Measurements from ENCODE around the gene SLAMF1.

The SLAMF1 gene

DNA sequence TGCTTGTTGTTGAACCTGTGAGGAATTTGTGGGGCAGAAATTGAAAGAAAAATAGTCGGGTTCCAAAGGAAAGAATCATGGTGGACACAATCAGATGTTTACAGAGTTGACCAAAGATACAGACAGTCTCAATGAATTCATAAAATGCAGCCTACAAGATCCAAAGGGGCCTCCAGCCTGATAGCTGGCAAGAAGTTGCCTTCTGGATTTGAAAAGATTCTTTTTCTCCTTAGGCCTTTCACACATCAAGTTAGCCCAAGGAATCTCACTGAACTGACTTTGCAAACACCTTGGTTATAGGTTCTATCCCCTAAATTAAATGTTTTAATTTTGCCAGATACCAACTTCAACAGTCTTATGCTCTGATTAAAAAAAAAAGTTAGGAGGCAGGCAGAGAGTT lies 21.5 kb downstream of the SLAMF1 start:
- ATAC-seq (no peak), DNase-seq (no peak)

DNA sequence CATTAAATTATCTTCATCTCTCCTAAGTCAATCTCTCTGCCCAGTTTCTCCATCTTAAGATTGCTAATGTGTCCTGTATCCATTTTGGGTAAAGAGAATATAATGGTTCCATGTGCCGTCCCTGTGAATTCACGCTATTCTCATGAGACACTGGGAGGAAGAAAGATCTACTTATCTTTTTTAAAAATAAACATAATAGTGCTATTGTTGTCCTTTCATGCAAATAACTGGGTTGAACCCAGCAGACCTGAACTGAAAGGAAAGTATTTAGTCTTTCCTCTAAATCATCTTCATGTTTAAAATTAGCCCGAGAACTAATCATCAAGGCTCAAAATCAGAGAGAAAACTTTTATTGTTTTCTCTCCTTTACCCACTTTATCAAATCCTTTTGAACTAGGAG lies 22.4 kb downstream of the SLAMF1 start:
- ATAC-seq: no peak
- no peak for DNase-seq

DNA sequence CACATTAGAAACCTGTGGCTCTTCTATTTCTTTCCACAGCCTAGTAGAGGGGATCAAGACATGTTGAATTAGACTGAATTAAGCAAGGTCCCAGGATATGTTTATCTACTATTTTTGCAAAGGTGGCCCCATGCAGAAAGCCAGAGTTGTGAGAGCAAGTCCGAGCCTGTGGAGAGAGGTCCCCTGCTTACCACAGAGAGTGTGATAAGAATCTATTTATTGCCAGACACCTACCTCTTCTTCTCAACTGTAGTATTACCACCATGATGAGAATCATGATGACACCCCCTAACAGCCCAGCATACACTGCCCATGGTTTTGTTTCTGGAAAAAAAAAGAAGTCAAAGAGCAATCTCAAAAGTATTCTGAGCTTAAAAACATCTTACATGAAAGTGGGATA lies 23.0 kb downstream of the SLAMF1 start:
- DNase-seq (no peak), ATAC-seq (peak; percentile 24)

- DNase-seq: no peak
- ATAC-seq: peak; percentile 74
Observed at GRCh38 chr1:160623227-160623633, 23.6 kb downstream of the SLAMF1 start.

GRCh38 chr1:160622501-160623226 lies 24.2 kb downstream of the SLAMF1 start:
- no peak for DNase-seq
- no peak for ATAC-seq

DNA sequence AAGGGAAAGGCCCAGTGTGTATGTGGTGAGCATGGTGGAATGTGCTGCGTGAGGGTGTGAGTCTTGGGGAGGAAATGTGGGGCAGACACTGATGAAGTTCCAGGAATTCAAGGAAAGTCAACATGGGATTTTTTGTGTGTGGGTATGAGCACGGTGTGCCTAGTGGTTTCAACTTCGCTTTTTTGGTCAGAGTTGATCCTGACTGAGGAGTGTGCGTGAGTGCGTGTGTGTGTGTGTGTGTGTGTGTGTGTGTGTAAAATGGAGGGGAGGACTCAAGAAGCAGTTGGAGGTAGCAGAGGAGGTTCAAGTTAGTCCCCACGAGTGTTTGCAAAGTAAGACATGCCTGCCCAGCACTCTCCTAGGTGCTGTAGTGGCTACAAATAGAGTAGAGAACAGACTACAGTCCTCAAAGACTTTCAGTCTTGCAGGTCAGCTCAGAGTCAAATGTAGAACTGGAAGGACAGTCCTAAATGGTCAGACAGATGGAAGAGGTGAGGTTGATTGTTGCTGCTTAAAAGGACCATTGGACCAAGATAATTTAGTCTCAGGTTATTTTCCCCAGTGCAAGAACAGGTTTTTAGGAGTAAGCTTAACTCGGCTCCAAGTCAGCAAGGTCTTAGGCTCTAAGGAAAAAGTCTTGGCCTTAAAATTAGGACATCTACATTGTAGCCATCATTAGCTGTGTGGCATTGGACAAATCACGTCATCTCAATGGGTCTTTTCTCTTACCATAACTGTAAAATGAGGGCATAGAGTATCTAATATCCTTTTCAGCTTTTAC lies 25.0 kb downstream of the SLAMF1 start:
- no peak for ATAC-seq
- no peak for DNase-seq

DNA sequence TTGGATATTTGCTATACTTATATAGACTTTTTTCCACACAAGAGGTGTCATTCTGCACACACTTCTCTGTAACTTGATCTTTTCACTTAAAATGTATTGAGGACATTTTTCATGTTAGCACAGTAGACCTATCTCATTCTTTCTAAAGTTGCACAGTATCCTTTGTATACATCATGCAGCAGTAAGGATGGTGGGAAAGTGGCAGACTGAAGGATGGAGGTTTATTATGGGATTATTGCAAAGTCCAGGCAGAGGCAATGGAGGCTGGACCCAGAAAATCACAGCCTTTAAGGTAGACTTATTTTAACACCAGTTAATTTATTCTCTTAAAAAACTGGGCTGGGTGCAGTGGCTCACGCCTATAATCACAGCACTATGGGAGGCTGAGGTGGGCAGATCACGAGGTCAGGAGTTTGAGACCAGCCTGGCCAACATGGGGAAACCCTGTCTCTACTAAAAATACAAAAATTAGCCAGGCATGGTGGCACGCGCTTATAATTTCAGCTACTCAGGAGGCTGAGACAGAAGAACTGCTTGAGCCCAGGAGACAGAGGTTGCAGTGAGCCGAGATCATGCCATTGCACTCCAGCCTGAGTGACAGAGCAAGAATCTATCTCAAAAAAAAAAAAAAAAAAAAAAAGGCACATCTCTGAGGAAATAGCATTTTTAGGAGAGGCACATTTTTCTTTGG lies 25.8 kb downstream of the SLAMF1 start:
- DNase-seq (no peak), ATAC-seq (no peak)

DNA sequence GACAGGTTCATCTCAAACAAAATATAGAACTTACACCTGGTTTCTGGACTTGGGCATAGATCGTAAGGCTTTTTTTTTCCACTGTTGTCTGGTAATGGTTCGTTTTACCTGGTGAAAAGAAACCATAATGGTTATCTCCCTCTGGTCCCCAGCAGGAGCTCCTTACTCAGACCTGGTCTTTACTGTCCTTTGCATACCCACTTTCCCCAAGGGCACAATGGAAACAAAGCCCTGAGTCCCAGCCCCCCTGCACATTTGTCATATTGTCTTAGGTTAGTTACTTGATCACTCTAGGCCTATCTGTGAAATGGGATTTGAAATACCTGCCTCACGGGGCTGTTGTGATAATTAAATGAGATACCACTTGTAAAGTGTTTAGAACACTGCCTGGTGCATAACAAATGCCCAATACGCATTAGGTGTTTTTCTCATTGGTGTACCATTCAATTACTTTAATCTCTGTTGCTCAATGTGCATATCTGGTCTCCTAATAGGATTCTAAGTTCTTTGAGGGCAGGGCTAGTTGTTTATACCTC lies 27.0 kb downstream of the SLAMF1 start:
- no peak for DNase-seq
- no peak for ATAC-seq

GRCh38 chr1:160618763-160619274 lies 28.0 kb downstream of the SLAMF1 start:
- DNase-seq: peak; percentile 56
- ATAC-seq: no peak

- DNase-seq (no peak), ATAC-seq (no peak)
Observed at GRCh38 chr1:160618327-160618726, 28.5 kb downstream of the SLAMF1 start.

- no peak for ATAC-seq
- no peak for DNase-seq
Observed at GRCh38 chr1:160615660-160616059, 31.2 kb downstream of the SLAMF1 start.

DNA sequence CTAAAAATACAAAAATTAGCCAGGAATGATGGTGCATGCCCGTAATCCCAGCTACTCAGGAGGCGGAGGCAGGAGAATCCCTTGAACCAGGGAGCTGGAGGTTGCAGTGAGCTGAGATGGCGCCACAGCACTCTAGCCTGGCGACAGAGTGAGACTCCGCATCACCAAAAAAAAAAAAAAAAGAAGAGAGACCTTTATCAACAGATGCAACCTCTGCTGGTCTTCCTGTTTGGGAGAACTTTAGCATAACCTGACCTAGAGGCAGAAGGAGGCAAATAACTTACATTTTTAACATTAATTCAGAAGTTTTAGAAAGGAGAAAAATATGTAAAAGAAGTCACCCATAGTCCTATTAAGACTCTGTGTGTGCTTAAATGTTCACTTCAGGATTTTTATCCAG lies 32.4 kb downstream of the SLAMF1 start:
- ATAC-seq: no peak
- DNase-seq: no peak

GRCh38 chr1:160612613-160613218 lies 34.1 kb downstream of the SLAMF1 start:
- ATAC-seq (no peak), DNase-seq (no peak)

DNA sequence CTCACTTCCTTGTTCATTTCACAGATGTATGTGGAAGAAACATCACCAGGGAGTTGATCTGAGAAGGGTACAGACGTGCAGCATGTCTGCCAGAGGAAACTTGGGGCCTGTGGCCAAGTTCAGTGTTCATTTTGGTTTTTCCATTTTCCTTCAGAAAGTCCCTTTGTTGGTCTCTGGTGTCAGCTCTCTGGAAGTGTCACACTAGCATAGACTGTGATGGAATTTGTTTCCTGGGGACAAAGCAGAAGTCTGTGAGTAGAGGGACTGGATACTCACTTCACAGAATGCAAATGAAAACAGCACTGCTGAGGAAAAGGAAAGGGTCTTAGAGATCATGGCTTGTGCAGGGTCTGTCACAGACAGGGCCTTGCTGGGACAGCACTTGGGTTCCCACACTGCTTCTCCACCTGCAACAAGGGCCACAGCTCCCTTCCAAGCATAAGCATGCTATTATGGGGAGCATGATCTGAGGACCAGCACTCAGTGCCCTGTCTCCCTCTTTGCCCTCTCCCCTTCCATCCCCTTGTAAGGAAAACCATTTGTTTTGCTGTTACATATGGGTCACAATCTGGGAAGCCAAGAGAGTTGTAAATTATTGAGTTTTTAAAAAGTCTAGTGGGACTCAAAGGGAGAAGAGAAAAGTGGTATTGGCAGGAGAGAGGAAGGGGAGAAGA lies 36.1 kb downstream of the SLAMF1 start:
- no peak for DNase-seq
- no peak for ATAC-seq

DNA sequence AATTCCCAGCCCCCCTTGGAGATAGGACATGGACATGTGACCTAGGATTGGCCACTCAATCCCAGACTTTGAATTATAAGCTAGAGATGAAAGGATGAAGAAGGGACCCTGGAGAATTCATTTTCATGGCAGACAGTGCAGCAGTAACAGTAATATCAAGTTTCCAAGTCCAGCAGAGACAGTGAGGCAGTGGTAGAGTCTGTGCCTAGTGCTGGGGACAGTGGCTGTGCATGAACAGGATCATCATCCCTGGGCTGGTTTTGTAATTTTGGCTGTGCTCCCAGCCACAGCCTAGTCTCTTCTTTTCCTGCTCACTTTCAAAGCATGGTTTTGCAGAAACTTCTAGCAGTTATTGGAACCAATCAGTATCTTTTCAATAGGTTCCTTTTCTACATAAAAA lies 37.9 kb downstream of the SLAMF1 start:
- DNase-seq: no peak
- ATAC-seq: no peak

GRCh38 chr1:160608514-160608913 lies 38.3 kb downstream of the SLAMF1 start:
- ATAC-seq: no peak
- no peak for DNase-seq

GRCh38 chr1:160608057-160608456 lies 38.8 kb downstream of the SLAMF1 start:
- ATAC-seq: no peak
- DNase-seq: no peak

- ATAC-seq (no peak), DNase-seq (no peak)
Observed at GRCh38 chr1:160607672-160608032, 39.2 kb downstream of the SLAMF1 start.

DNA sequence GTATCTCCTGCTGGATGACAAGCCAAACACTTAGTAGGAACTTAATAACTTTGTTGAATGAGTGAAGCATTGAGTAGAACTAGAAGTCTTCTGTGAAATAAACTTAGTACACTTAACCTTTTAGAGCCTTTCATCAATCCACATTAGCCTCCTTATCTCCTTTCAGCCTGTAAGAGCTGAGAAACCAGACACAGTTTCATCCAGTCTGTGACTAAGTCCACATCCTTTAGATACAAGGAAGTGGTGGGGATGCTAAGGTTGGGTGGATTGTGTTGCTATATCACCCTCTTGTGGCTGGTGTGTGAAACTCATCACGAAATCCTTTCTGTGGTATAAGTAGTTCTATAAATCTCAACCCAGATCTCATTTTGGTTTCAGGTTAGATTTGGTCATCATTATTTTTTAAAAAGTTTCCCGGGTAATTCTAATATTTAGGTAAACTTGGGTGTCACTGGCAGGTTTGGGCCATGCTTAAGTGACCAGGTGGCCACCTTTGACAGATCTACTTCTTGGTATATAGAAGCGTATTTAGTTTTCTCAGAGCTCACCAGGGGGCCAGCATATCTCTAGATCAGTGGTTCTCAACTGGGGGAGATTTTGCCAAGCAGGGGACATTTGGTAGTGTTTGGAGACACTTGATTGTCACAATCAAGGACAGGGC lies 39.7 kb downstream of the SLAMF1 start:
- peak; percentile 94 for ATAC-seq
- DNase-seq: peak; percentile 46

DNA sequence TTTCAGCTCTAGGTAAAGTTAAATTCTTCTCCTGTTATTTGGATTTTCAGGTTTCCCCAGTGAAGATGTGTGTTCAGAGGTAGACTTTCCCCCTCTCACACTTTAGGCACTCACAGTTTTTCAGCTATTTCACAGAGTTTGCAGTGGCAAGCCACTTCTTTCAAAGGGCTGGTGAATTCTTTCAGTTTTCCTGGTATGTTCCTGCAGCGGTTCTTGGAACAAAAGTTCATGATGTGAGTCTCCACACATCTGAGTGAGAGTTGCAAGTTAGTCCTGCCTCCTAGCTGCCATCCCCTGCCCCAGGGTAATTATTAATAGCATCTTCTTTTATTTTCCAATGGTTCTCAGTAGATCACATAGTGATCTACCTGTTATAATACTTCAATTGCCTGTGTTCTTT lies 40.2 kb downstream of the SLAMF1 start:
- ATAC-seq (no peak), DNase-seq (no peak)

- ATAC-seq: no peak
- no peak for DNase-seq
Observed at GRCh38 chr1:160605792-160606479, 40.9 kb downstream of the SLAMF1 start.
